ENCODE measurements around the gene ELP2. TPM values are rescaled to one million over a fixed set of nuclear protein-coding genes. Genes with fewer than 3 reads are reported as not detected.

ELP2 gene
- total RNA-seq, 1 donor = 125 TPM

GRCh38 chr18:36194600-36195315 is 65.1 kb downstream of the ELP2 start:
- H3K36me3 ChIP-seq (ENCODE audit: insufficient read depth, low read length) = no peaks in the 10 kb centered on the region
- TF ChIP-seq CTCF (IDR thresholded peaks at IDR 0.05; ENCODE audit: extremely low read depth, low read depth, low read length) = no peak

DNA sequence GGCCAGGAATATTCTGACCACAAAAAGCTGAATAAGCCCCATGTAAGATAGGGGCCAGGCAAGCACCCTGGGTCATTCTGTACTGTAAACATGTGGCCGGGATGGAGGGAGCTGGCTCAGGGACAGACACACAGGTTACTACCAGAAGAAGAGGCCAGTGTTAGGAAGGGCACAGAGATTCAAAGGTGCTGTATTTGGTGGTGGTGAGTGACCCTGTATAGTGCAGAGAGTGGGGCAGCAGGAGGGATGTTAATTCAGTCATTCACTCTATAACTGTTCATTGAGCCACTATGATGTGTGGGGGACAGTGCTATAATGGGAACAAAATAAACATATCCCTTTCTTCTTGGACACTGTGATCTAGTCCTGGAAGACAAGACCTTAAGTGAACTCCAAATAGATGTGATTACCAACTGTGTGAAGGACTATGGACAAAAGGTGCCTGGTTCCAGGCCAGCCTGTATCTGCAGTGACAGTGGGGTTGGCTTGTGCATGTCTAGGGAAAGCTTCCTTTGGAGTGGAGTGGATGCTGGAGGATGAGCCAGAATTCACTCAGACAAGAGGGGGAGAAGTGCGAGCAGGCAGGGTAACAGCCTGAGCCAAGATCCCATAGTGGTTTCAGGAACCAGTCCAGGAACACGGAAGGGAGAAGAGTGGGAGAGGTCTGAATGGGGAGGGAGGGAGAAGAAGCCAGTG is 65.9 kb downstream of the ELP2 start:
- DNase-seq (ENCODE audit: insufficient read length, low spot score, missing footprints) = no peak
- Histone ChIP-seq H3K4me3 (ENCODE audit: insufficient read depth, low read length) (no peak overlapping the region), H3K36me3 (ENCODE audit: insufficient read depth, low read length) (no peaks in the 10 kb centered on the region)

More at GRCh38 chr18:36194600-36195315, 65.1 kb downstream of the ELP2 start:
- Histone ChIP-seq H3K4me2 (ENCODE audit: insufficient read depth, low read length) (no peak overlapping the region), H3K27ac (ENCODE audit: low read depth, low read length) (no peak overlapping the region), H3K9me3 (ENCODE audit: low read depth, low read length) (no peaks in the 10 kb centered on the region), H3K4me1 (ENCODE audit: insufficient read depth, low read length) (no peaks in the 10 kb centered on the region), H3K4me3 (ENCODE audit: insufficient read depth, low read length) (no peak overlapping the region), H3K27me3 (ENCODE audit: insufficient read depth, low read length) (no peaks in the 10 kb centered on the region), H2AFZ (ENCODE audit: low read length) (no peak overlapping the region), H4K20me1 (ENCODE audit: insufficient read depth, low read length) (no peaks in the 10 kb centered on the region), H3K79me2 (ENCODE audit: insufficient read depth, low read length) (peaks cover 3% of the 10 kb centered on the region)
- DNase-seq (ENCODE audit: insufficient read length, low spot score, missing footprints) = no peak

GRCh38 chr18:36196238-36196995 is 66.7 kb downstream of the ELP2 start:
- H3K79me2 ChIP-seq (ENCODE audit: insufficient read depth, low read length) = no peaks in the 10 kb centered on the region
- H3K4me2 ChIP-seq (ENCODE audit: insufficient read depth, low read length) = no peak overlapping the region
- no peaks in the 10 kb centered on the region for H3K27me3 ChIP-seq (ENCODE audit: insufficient read depth, low read length)
- H3K36me3 ChIP-seq (ENCODE audit: insufficient read depth, low read length) = no peaks in the 10 kb centered on the region
- no peak overlapping the region for H2AFZ ChIP-seq (ENCODE audit: low read length)
- no peaks in the 10 kb centered on the region for H4K20me1 ChIP-seq (ENCODE audit: insufficient read depth, low read length)
- TF ChIP-seq CTCF (IDR thresholded peaks at IDR 0.05; ENCODE audit: extremely low read depth, low read depth, low read length) = no peak
- no peak for DNase-seq (ENCODE audit: insufficient read length, low spot score, missing footprints)
- H3K4me3 ChIP-seq (ENCODE audit: insufficient read depth, low read length) = no peak overlapping the region
- no peaks in the 10 kb centered on the region for H3K9me3 ChIP-seq (ENCODE audit: low read depth, low read length)
- no peak overlapping the region for H3K27ac ChIP-seq (ENCODE audit: low read depth, low read length)
- H3K4me1 ChIP-seq (ENCODE audit: insufficient read depth, low read length) = no peaks in the 10 kb centered on the region

More for the DNA sequence above, 65.9 kb downstream of the ELP2 start:
- Histone ChIP-seq H2AFZ (ENCODE audit: low read length) (no peak overlapping the region), H3K27ac (ENCODE audit: low read depth, low read length) (no peak overlapping the region), H3K4me2 (ENCODE audit: insufficient read depth, low read length) (no peak overlapping the region), H3K4me1 (ENCODE audit: insufficient read depth, low read length) (no peaks in the 10 kb centered on the region), H3K79me2 (ENCODE audit: insufficient read depth, low read length) (no peaks in the 10 kb centered on the region), H3K27me3 (ENCODE audit: insufficient read depth, low read length) (no peaks in the 10 kb centered on the region), H3K9me3 (ENCODE audit: low read depth, low read length) (no peaks in the 10 kb centered on the region), H4K20me1 (ENCODE audit: insufficient read depth, low read length) (no peaks in the 10 kb centered on the region)
- no peak for TF ChIP-seq CTCF (IDR thresholded peaks at IDR 0.05; ENCODE audit: extremely low read depth, low read depth, low read length)

Data from osteoblast (primary cell).